KMS-11 (cell line): ENCODE data around the gene SATB2.

Experiments
- H2AFZ ChIP-seq: fragments of 200-600 bp; sonication (generic); 2 replicates; pipeline ENCODE4 v1.6.1; 2016; ENCODE audit warnings: antibody characterized with exemption, mixed run types, low read depth
- H3K27ac ChIP-seq: fragments of 200-600 bp; sonication (generic); 2 replicates; pipeline ENCODE4 v1.6.1; 2016; ENCODE audit warnings: mild to moderate bottlenecking, mixed run types
- H3K27me3 ChIP-seq: fragments of 200-600 bp; sonication (generic); 2 replicates; pipeline ENCODE4 v1.6.1; 2017; ENCODE audit warnings: mild to moderate bottlenecking, low read depth, mixed run types, moderate library complexity; ENCODE audit not compliant: insufficient read depth
- H3K36me3 ChIP-seq: fragments of 200-600 bp; sonication (generic); 2 replicates; pipeline ENCODE4 v1.6.1; 2017; ENCODE audit warnings: mild to moderate bottlenecking, mixed run types; ENCODE audit not compliant: insufficient read depth
- H3K4me1 ChIP-seq: fragments of 200-600 bp; sonication (generic); 2 replicates; pipeline ENCODE4 v1.6.1; 2016; ENCODE audit warnings: mild to moderate bottlenecking, low read depth, mixed run types; ENCODE audit not compliant: poor library complexity, severe bottlenecking
- H3K4me2 ChIP-seq: fragments of 200-600 bp; sonication (generic); 2 replicates; pipeline ENCODE4 v1.7.0; 2016; ENCODE audit warnings: mild to moderate bottlenecking, mixed run types
- H3K4me3 ChIP-seq: fragments of 200-600 bp; sonication (generic); IDR thresholded peaks from 2 replicates; pipeline ENCODE4 v1.6.1; 2017; ENCODE audit warnings: low read depth, low read length, mixed read lengths; ENCODE audit not compliant: insufficient read depth
- H3K79me2 ChIP-seq: fragments of 200-600 bp; sonication (generic); 2 replicates; pipeline ENCODE4 v1.6.1; 2016; ENCODE audit warnings: low read depth, mixed run types; ENCODE audit not compliant: insufficient read depth
- H3K9ac ChIP-seq: fragments of 200-600 bp; sonication (generic); 2 replicates; pipeline ENCODE4 v1.6.1; 2016; ENCODE audit warnings: mild to moderate bottlenecking, mixed run types
- H4K20me1 ChIP-seq: fragments of 200-600 bp; sonication (generic); 2 replicates; pipeline ENCODE4 v1.6.1; 2016; ENCODE audit warnings: mild to moderate bottlenecking, mixed run types; ENCODE audit not compliant: insufficient read depth
- CTCF ChIP-seq: fragments of 200-600 bp; sonication (generic); conservative IDR thresholded peaks from 2 replicates; pipeline ENCODE4 v1.6.1; 2017; ENCODE audit warnings: low read depth, mild to moderate bottlenecking, antibody characterized with exemption, low read length, moderate library complexity, mixed read lengths

The SATB2 gene

GRCh38 chr2:199434555-199434954 lies 23.2 kb downstream of the SATB2 start:
- Histone ChIP-seq H3K27me3 (no peaks in the 10 kb centered on the region; the same call in 1 of the 2 replicates), H3K9ac (no peak overlapping the region), H4K20me1 (no peaks in the 10 kb centered on the region), H3K27ac (no peak overlapping the region), H3K36me3 (no peaks in the 10 kb centered on the region), H3K4me2 (no peak overlapping the region), H3K4me3 (no peak overlapping the region), H3K4me1 (no peaks in the 10 kb centered on the region), H2AFZ (no peak overlapping the region), H3K79me2 (no peaks in the 10 kb centered on the region)
- no peak for TF ChIP-seq CTCF

GRCh38 chr2:199433204-199433832 lies 24.4 kb downstream of the SATB2 start:
- Histone ChIP-seq H3K4me1 (no peaks in the 10 kb centered on the region), H3K36me3 (no peaks in the 10 kb centered on the region), H3K9ac (no peak overlapping the region), H3K4me3 (no peak overlapping the region), H3K4me2 (no peak overlapping the region), H3K27me3 (no peaks in the 10 kb centered on the region; the same call in 1 of the 2 replicates), H3K79me2 (no peaks in the 10 kb centered on the region), H4K20me1 (no peaks in the 10 kb centered on the region), H2AFZ (no peak overlapping the region), H3K27ac (no peak overlapping the region)
- TF ChIP-seq CTCF, result no peak

GRCh38 chr2:199431746-199432213 lies 26.0 kb downstream of the SATB2 start:
- H2AFZ ChIP-seq, result no peak overlapping the region
- no peak overlapping the region for H3K9ac ChIP-seq
- H3K27ac ChIP-seq, result no peak overlapping the region

GRCh38 chr2:199430214-199430613 lies 27.5 kb downstream of the SATB2 start:
- Histone ChIP-seq H3K4me3 (no peak overlapping the region), H3K27me3 (no peaks in the 10 kb centered on the region; the same call in 1 of the 2 replicates), H3K4me1 (no peaks in the 10 kb centered on the region), H3K27ac (no peak overlapping the region), H4K20me1 (no peaks in the 10 kb centered on the region), H3K36me3 (no peaks in the 10 kb centered on the region), H3K79me2 (no peaks in the 10 kb centered on the region), H3K9ac (no peak overlapping the region), H3K4me2 (no peak overlapping the region), H2AFZ (no peak overlapping the region)
- TF ChIP-seq CTCF, result no peak

More at GRCh38 chr2:199431746-199432213, 26.0 kb downstream of the SATB2 start:
- H3K4me2 ChIP-seq, result no peak overlapping the region
- no peaks in the 10 kb centered on the region for H3K4me1 ChIP-seq
- no peak overlapping the region for H3K4me3 ChIP-seq
- H3K27me3 ChIP-seq, result no peaks in the 10 kb centered on the region; the same call in 1 of the 2 replicates
- H3K36me3 ChIP-seq, result no peaks in the 10 kb centered on the region
- H3K79me2 ChIP-seq, result no peaks in the 10 kb centered on the region
- TF ChIP-seq CTCF, result no peak
- H4K20me1 ChIP-seq, result no peaks in the 10 kb centered on the region
